ENCODE measurements around the gene MVD.

- TF ChIP-seq, protein P1, sequence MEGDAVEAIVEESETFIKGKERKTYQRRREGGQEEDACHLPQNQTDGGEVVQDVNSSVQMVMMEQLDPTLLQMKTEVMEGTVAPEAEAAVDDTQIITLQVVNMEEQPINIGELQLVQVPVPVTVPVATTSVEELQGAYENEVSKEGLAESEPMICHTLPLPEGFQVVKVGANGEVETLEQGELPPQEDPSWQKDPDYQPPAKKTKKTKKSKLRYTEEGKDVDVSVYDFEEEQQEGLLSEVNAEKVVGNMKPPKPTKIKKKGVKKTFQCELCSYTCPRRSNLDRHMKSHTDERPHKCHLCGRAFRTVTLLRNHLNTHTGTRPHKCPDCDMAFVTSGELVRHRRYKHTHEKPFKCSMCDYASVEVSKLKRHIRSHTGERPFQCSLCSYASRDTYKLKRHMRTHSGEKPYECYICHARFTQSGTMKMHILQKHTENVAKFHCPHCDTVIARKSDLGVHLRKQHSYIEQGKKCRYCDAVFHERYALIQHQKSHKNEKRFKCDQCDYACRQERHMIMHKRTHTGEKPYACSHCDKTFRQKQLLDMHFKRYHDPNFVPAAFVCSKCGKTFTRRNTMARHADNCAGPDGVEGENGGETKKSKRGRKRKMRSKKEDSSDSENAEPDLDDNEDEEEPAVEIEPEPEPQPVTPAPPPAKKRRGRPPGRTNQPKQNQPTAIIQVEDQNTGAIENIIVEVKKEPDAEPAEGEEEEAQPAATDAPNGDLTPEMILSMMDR (IDR thresholded peaks at IDR 0.05): no peak
- no peak for TF ChIP-seq POLR2A (IDR thresholded peaks at IDR 0.05)
Observed at GRCh38 chr16:88624481-88624880, 38.4 kb downstream of the MVD start.

All from thyroid gland (tissue), 4 donors.